ENCODE results near the gene TBX2.
"Not testable (repeated sequence)": the region's sequence is repeated elsewhere in the genome, so short reads cannot be mapped to it uniquely, and the experiment has no call there.

TBX2 gene

GRCh38 chr17:61440697-61441096 is 41.1 kb downstream of the TBX2 start:
- no peak for DNase-seq

- not testable (repeated sequence) for DNase-seq
Observed at GRCh38 chr17:61441507-61441906, 41.9 kb downstream of the TBX2 start.

GRCh38 chr17:61442136-61442775 is 42.6 kb downstream of the TBX2 start:
- DNase-seq, result no peak

- DNase-seq, result no peak
Observed at GRCh38 chr17:61442878-61443474, 43.3 kb downstream of the TBX2 start.

- DNase-seq, result no peak
Observed at GRCh38 chr17:61443475-61443882, 43.8 kb downstream of the TBX2 start.

- no peak for DNase-seq
Observed at GRCh38 chr17:61444075-61444474, 44.4 kb downstream of the TBX2 start.

GRCh38 chr17:61444831-61445230 is 45.2 kb downstream of the TBX2 start:
- peak; percentile 12 for DNase-seq

GRCh38 chr17:61447358-61447757 is 47.7 kb downstream of the TBX2 start:
- DNase-seq, result peak; percentile 17

- no peak for DNase-seq
Observed at GRCh38 chr17:61448042-61448441, 48.4 kb downstream of the TBX2 start.

- DNase-seq, result not testable (repeated sequence)
Observed at GRCh38 chr17:61449140-61449539, 49.5 kb downstream of the TBX2 start.

- DNase-seq, result no peak
Observed at GRCh38 chr17:61449707-61450640, 50.3 kb downstream of the TBX2 start.

- peak; percentile 16 for DNase-seq
Observed at GRCh38 chr17:61450641-61451537, 51.2 kb downstream of the TBX2 start.

GRCh38 chr17:61451538-61452300 is 52.1 kb downstream of the TBX2 start:
- peak; percentile 48 for DNase-seq

GRCh38 chr17:61452301-61453290 is 53.0 kb downstream of the TBX2 start, which contains the start of gene TBX4:
TSS of gene TBX4 (plus strand) at chr17:61452422. CDS start at chr17:61456491, 4,069 bp downstream.
- DNase-seq, result peak; percentile 48

GRCh38 chr17:61453566-61454380 is 54.1 kb downstream of the TBX2 start:
- DNase-seq, result peak; percentile 15

- DNase-seq, result no peak
Observed at GRCh38 chr17:61454381-61455323, 55.0 kb downstream of the TBX2 start.

GRCh38 chr17:61455324-61456060 is 55.8 kb downstream of the TBX2 start:
- DNase-seq, result no peak

All from DMS53 (cell line).